Spleen (tissue), 11 donors: ENCODE measurements around the gene STXBP5. TPM values are rescaled to one million over a fixed set of nuclear protein-coding genes. Genes with fewer than 3 reads are reported as not detected.

Experiments
- DNase-seq: peaks from one replicate; pipeline ENCODE4 v3.0.0-alpha.2; 2020
- H3K27ac ChIP-seq, 8 donors: fragments of 200-600 bp; sonication (generic) in 7 of 8; 1 replicate in 4 of 8; 2 replicates in 4 of 8; pipeline versions ENCODE4 v1.5.0 to v1.8.0; 2016 to 2021; ENCODE audit warnings: inconsistent platforms in 4 of 8, mild to moderate bottlenecking in 4 of 8, moderate library complexity in 1 of 8
- H3K27me3 ChIP-seq, 7 donors: fragments of 200-600 bp; sonication (generic) in 6 of 7; replicated peaks in 1 of 7; 1 replicate in 4 of 7; 2 replicates in 3 of 7; pipeline versions ENCODE4 v1.5.0 to v1.8.0; 2016 to 2021; ENCODE audit warnings: inconsistent platforms in 3 of 7, mild to moderate bottlenecking in 1 of 7
- H3K36me3 ChIP-seq, 6 donors: fragments of 200-600 bp; sonication (generic) in 5 of 6; 1 replicate in 4 of 6; 2 replicates in 2 of 6; pipeline versions ENCODE4 v1.5.0 to v1.8.0; 2016 to 2021; ENCODE audit warnings: inconsistent platforms in 2 of 6
- H3K4me1 ChIP-seq, 6 donors: fragments of 200-600 bp; sonication (generic) in 5 of 6; 1 replicate in 3 of 6; 2 replicates in 3 of 6; pipeline versions ENCODE4 v1.5.0 to v1.8.0; 2016 to 2021; ENCODE audit warnings: inconsistent platforms in 3 of 6
- H3K4me3 ChIP-seq, 8 donors: fragments of 200-600 bp; sonication (generic) in 7 of 8; 1 replicate in 4 of 8; 2 replicates in 4 of 8; pipeline versions ENCODE4 v1.5.0 to v1.8.0; 2016 to 2021; ENCODE audit warnings: inconsistent platforms in 4 of 8, mild to moderate bottlenecking in 4 of 8, moderate library complexity in 2 of 8
- H3K9me3 ChIP-seq, 8 donors: fragments of 200-600 bp; sonication (generic) in 7 of 8; 1 replicate in 4 of 8; 2 replicates in 4 of 8; pipeline versions ENCODE4 v1.5.0 to v1.8.0; 2016 to 2021; ENCODE audit warnings: inconsistent platforms in 4 of 8
- POLR2A ChIP-seq, 3 donors: fragments of 450-650 bp; IDR thresholded peaks; one replicate each; pipeline ENCODE4 v1.5.1; 2017; ENCODE audit warnings: antibody characterized with exemption in 3 of 3, mild to moderate bottlenecking in 1 of 3
- POLR2AphosphoS5 ChIP-seq, 3 donors: sonication (generic); formaldehyde crosslinking; IDR thresholded peaks; one replicate each; pipeline ENCODE4 v1.5.1; 2017; ENCODE audit warnings: antibody characterized with exemption in 3 of 3
- WGBS, 5 donors: extraction: QIAGEN DNeasy Blood & Tissue Kit in 3 of 5; methylation state at CpG; one replicate each; pipeline versions ENCODE4 v1.1.5 to v1.1.7; 2013 to 2018; 5-methylcytosine and 5-hydroxymethylcytosine counted together
- intact Hi-C: fragments of 100-400 bp; cut with DNase I; formaldehyde crosslinking; loops from one replicate; pipeline ENCODE4 v1.15.0; 2023; ENCODE audit warnings: low total_unique reads
- polyA plus RNA-seq, 3 donors: library from polyadenylated mRNA; stranded (reverse); fragments of 200-250 nt; gene quantifications; one replicate each; pipeline ENCODE4 v1.2.1, GENCODE V29; 2013
- total RNA-seq, 7 donors: library from RNA; depleted of rRNA in 3 of 7; stranded (reverse); fragments of >200 nt in 3 of 7; fragmentation: NEBNext Ultra II Directional in 4 of 7; extraction: Animal tissue kit (Norgen Biotek cat#: 25700) in 4 of 7; gene quantifications; one replicate each; pipeline versions ENCODE4 v1.1.0 to v1.2.1, GENCODE V29; 2016 to 2021
- TF ChIP-seq, protein P1 (sequence below), 11 experiments: fragments of 200-600 bp in 7 of 11; fragments of 450-650 bp in 4 of 11; sonication (generic) in 4 of 11; IDR thresholded peaks in 8 of 11; conservative IDR thresholded peaks in 3 of 11; 1 replicate in 7 of 11; 2 replicates in 4 of 11; pipeline versions ENCODE4 v1.4.0 to v1.8.0; 2016 to 2021; ENCODE audit warnings: antibody characterized with exemption in 11 of 11, inconsistent platforms in 4 of 11, mild to moderate bottlenecking in 1 of 11
- donor health status: healthy with polysubstance abuse.
- donor health status: DM: no; HTN: no; CAD: no; lungs with moderate emphysema.
- donor health status: DM: no; HTN: no; CAD: no.
- donor health status: Bipolar disorder and iron deficiency.
- donor health status: healthy.
- donor health status: DM: no; HTN: no; CAD: no.
- donor health status: DM: yes; HTN: yes; CAD: no.

STXBP5 gene
- total and polyA plus RNA-seq, 10 donors, result 6.5 to 51.1 (median 32.3) TPM

DNA sequence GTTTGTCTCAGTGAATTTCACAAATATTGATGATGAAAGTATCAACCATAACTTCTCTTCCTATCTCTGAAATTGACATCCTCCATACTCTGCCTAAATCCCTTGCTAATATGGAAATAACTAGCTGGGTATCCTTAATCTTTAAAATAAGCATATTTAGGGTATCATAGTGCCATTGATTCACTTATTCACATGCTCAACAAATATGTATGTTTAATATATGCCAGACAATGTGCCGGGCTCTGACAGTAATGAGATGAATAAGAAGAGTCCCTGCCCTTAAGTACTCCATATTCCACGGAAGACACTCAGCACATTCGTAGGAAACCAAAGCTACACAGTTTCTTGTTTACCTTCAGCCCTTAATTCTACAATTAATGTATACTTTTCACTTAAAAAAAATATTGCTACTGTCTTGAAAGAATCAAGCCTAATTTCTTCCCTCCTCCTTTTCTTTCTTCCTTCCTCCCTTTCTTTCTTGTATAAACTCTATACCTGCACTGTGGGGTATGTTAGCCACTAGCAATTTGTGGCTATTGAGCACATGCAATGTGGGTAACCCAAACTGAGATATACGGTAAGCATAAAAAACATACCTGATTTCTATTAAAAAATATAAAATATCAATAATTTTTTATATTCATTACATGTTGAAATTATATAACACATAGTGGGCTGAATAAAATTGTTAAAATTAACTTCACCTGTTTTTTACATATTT, 42.8 kb upstream of the STXBP5 start:
- no peak for DNase-seq
- H3K9me3 ChIP-seq, result no peaks in the 10 kb centered on the region
- WGBS, 5 donors, result 91 to 98% (median 92%) methylated on average over 4 of the region's 4 CpGs
- no peaks in the 10 kb centered on the region for H3K27me3 ChIP-seq
- H3K4me1 ChIP-seq, result no peaks in the 10 kb centered on the region
- no peak for TF ChIP-seq POLR2A (IDR thresholded peaks at IDR 0.05)
- intact Hi-C loops, result no loop called here
- no peak overlapping the region for H3K27ac ChIP-seq
- H3K36me3 ChIP-seq, result no peaks in the 10 kb centered on the region
- no peak overlapping the region for H3K4me3 ChIP-seq

DNA sequence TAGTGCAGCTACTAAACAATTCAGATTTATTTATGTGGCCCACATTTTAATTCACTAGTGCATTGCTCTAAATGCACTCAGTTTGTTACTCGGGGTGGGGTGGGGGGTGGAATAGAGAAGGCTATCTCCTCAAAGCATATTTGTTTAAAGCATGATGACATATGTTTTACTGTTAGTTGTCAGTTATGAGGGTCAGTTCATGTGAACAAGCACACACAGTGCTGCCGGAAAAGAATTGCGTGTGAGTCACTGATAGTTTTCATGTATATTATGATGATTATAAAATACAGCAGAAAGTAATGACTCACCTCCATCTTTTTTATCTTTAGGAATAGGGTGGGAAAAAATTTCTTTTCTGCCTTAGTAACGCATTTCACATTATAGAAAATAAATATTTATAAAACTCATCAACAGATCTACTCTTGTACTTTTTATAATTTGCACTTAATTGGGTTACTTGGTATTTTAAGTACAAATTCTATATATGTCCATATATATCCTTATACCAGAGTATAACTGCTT, 42.2 kb upstream of the STXBP5 start:
- intact Hi-C loops, result no loop called here
- Histone ChIP-seq H3K27ac (no peak overlapping the region), H3K27me3 (no peaks in the 10 kb centered on the region), H3K9me3 (no peaks in the 10 kb centered on the region), H3K4me3 (no peak overlapping the region), H3K36me3 (no peaks in the 10 kb centered on the region), H3K4me1 (no peaks in the 10 kb centered on the region)
- TF ChIP-seq POLR2A (IDR thresholded peaks at IDR 0.05) (no peak), POLR2AphosphoS5 (IDR thresholded peaks at IDR 0.05) (no peak)
- TF ChIP-seq, protein P1, sequence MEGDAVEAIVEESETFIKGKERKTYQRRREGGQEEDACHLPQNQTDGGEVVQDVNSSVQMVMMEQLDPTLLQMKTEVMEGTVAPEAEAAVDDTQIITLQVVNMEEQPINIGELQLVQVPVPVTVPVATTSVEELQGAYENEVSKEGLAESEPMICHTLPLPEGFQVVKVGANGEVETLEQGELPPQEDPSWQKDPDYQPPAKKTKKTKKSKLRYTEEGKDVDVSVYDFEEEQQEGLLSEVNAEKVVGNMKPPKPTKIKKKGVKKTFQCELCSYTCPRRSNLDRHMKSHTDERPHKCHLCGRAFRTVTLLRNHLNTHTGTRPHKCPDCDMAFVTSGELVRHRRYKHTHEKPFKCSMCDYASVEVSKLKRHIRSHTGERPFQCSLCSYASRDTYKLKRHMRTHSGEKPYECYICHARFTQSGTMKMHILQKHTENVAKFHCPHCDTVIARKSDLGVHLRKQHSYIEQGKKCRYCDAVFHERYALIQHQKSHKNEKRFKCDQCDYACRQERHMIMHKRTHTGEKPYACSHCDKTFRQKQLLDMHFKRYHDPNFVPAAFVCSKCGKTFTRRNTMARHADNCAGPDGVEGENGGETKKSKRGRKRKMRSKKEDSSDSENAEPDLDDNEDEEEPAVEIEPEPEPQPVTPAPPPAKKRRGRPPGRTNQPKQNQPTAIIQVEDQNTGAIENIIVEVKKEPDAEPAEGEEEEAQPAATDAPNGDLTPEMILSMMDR (IDR thresholded peaks at IDR 0.05 in 8 of 11, conservative IDR thresholded peaks at IDR 0.05 in 3 of 11), result no peak
- DNase-seq, result no peak
- 90 to 99% (median 93%) methylated on average over 4 of the region's 4 CpGs for WGBS, 5 donors

DNA sequence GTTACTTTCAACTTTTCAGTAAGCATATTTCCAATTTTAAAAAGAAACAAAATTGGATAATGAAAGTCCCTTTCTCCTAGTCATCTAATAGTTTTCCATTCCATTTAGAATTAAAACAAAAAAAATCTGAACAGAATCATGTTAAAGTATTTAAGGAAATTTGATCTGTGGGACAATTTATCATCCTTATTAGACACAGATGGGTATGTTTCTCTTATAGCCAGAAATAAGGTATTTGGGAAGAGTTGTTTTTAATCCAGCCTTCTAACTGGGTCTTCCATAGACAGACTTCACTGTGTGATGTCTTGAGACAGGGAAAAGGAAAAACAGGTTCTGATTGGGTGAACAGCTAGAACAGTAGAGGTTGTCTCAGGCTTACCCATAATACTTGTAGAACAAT, 39.5 kb upstream of the STXBP5 start:
- Histone ChIP-seq H3K27me3 (no peaks in the 10 kb centered on the region), H3K4me1 (no peaks in the 10 kb centered on the region), H3K4me3 (no peak overlapping the region), H3K27ac (no peak overlapping the region), H3K36me3 (no peaks in the 10 kb centered on the region), H3K9me3 (no peaks in the 10 kb centered on the region)
- intact Hi-C loops, result no loop called here
- no peak for DNase-seq
- TF ChIP-seq POLR2A (IDR thresholded peaks at IDR 0.05), result no peak
- TF ChIP-seq POLR2AphosphoS5 (IDR thresholded peaks at IDR 0.05), result no peak
- TF ChIP-seq, protein P1 (IDR thresholded peaks at IDR 0.05 in 8 of 11, conservative IDR thresholded peaks at IDR 0.05 in 3 of 11), result no peak

DNA sequence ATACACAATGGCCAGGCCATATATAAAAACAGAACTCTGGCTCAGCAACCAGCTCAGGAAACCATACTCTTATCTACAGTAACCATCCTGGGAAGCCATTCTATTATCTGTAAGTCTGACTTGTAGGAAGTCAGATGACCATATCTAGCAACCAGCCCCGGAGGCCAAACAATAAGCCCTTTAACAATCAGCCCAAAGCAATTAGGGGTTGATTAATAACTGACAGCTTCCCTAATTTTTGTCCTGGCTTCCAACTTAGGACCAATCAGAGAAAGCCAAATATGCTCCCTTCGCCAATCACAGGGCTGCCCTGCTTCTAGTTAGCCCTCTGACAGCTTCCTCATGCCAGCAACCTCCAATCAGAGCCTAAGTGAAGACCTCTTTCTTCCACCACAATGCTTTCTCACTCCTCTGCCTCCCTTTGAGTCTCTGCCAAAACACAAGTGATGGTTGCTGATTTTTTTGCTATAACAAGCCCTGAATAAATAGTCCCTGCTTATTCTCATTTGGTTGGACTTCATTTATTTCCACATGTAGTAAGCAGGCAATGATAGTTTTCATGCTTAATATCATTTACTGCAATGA, 37.8 kb upstream of the STXBP5 start:
- TF ChIP-seq POLR2A (IDR thresholded peaks at IDR 0.05), result no peak
- no peak for TF ChIP-seq POLR2AphosphoS5 (IDR thresholded peaks at IDR 0.05)
- TF ChIP-seq, protein P1 (IDR thresholded peaks at IDR 0.05 in 8 of 11, conservative IDR thresholded peaks at IDR 0.05 in 3 of 11), result no peak
- Histone ChIP-seq H3K9me3 (no peaks in the 10 kb centered on the region), H3K36me3 (no peaks in the 10 kb centered on the region), H3K27ac (no peak overlapping the region), H3K4me3 (no peak overlapping the region), H3K27me3 (no peaks in the 10 kb centered on the region), H3K4me1 (no peaks in the 10 kb centered on the region)
- intact Hi-C loops, result no loop called here
- 49 to 55% (median 54%) methylated on average over 2 of the region's 2 CpGs for WGBS, 5 donors
- DNase-seq, result no peak
